OCI-LY7 (cell line): ENCODE results near the gene ACVR1C.

Source experiments
- EZH2phosphoT487 ChIP-seq: fragments of 200-600 bp; sonication (generic); IDR thresholded peaks from 2 replicates; pipeline ENCODE4 v1.6.1; 2018; ENCODE audit warnings: low read depth, borderline replicate concordance, mild to moderate bottlenecking, mixed run types, antibody characterized with exemption, low read length, moderate library complexity, mixed read lengths
- TF ChIP-seq, protein P1 (sequence below): fragments of 200-600 bp; sonication (generic); conservative IDR thresholded peaks from 2 replicates; pipeline ENCODE4 v1.5.1; 2014; ENCODE audit warnings: mild to moderate bottlenecking, antibody characterized with exemption, low read length, moderate library complexity, mixed read lengths

DNA sequence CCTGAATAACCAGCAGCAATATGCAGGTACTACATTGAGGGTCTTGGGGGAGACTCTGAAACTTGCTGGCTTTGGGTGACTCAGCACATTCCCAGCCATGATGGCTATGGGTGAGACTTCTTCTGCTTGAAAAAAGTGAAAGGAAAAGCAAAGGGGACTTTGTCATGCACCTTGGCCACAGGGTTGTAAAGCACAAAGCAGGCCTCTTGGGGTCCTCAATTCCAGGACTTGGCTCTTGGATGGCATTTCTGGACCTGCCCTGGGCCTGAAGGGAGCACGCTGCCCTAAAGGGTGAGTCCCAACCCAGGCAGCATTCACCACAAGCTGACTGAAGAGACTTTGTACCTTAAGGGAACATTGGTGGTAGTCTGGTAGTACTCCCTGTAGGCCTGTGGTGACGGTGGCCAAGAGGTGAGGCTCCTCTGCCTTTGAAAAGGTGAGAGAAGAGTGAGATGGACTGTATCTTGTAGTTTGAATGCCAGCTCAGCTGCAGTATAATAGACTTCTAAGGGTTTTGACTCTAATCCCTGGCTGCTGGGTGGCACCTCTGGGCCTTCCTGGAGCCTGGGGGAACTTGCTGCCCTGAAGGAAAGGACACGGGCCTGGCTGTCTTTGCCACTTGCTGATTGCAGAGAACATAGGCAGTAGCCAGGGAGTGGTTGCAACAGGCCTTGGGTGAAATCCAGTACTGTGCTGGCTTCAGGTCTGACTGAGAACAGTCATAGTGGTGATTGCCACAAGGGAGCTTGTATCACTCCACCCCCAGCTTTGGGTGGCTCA lies 148.3 kb downstream of the ACVR1C start:
- TF ChIP-seq, protein P1, sequence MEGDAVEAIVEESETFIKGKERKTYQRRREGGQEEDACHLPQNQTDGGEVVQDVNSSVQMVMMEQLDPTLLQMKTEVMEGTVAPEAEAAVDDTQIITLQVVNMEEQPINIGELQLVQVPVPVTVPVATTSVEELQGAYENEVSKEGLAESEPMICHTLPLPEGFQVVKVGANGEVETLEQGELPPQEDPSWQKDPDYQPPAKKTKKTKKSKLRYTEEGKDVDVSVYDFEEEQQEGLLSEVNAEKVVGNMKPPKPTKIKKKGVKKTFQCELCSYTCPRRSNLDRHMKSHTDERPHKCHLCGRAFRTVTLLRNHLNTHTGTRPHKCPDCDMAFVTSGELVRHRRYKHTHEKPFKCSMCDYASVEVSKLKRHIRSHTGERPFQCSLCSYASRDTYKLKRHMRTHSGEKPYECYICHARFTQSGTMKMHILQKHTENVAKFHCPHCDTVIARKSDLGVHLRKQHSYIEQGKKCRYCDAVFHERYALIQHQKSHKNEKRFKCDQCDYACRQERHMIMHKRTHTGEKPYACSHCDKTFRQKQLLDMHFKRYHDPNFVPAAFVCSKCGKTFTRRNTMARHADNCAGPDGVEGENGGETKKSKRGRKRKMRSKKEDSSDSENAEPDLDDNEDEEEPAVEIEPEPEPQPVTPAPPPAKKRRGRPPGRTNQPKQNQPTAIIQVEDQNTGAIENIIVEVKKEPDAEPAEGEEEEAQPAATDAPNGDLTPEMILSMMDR, result no peak
- TF ChIP-seq EZH2phosphoT487, result no peak
